Mesendoderm (in vitro differentiated cells): ENCODE results near the gene KPTN.

ENCODE experiments used
- DNase-seq: peaks from one replicate; pipeline ENCODE4 v3.0.0; 2013
- H2AK5ac ChIP-seq: 2 replicates; pipeline ENCODE4 v1.6.1; 2013; ENCODE audit warnings: low read length, inconsistent platforms
- H2BK120ac ChIP-seq: 2 replicates; pipeline ENCODE4 v1.6.1; 2013; ENCODE audit warnings: low read depth, mild to moderate bottlenecking, low read length, moderate library complexity, mixed read lengths
- H2BK15ac ChIP-seq: replicated peaks from 2 replicates; pipeline ENCODE4 v1.6.1; 2013; ENCODE audit warnings: low read depth, mild to moderate bottlenecking, moderate library complexity
- H2BK5ac ChIP-seq: 2 replicates; pipeline ENCODE4 v1.6.1; 2013; ENCODE audit warnings: low read length, inconsistent platforms
- H3K18ac ChIP-seq: 2 replicates; pipeline ENCODE4 v1.6.1; 2013; ENCODE audit warnings: mild to moderate bottlenecking, low read length, mixed read lengths
- H3K23ac ChIP-seq: one replicate; pipeline ENCODE4 v1.6.1; 2013; ENCODE audit warnings: low read length
- H3K27ac ChIP-seq: 2 replicates; pipeline ENCODE4 v1.5.1; 2013; ENCODE audit warnings: low read depth, mild to moderate bottlenecking, inconsistent platforms, low read length, moderate library complexity
- H3K27me3 ChIP-seq: 2 replicates; pipeline ENCODE4 v1.6.1; 2013; ENCODE audit warnings: low read length, control low read depth, mild to moderate bottlenecking, inconsistent platforms; ENCODE audit not compliant: insufficient read depth, poor library complexity
- H3K36me3 ChIP-seq: 2 replicates; pipeline ENCODE4 v1.6.1; 2013; ENCODE audit warnings: low read length, inconsistent platforms; ENCODE audit not compliant: control insufficient read depth, insufficient read depth
- H3K4ac ChIP-seq: one replicate; pipeline ENCODE4 v1.6.1; 2013; ENCODE audit warnings: low read depth, mild to moderate bottlenecking, low read length, moderate library complexity
- H3K4me1 ChIP-seq: 2 replicates; pipeline ENCODE4 v1.6.1; 2013; ENCODE audit warnings: low read depth, low read length, inconsistent platforms; ENCODE audit not compliant: control insufficient read depth
- H3K4me2 ChIP-seq: 2 replicates; pipeline ENCODE4 v1.6.1; 2013; ENCODE audit warnings: low read length
- H3K4me3 ChIP-seq: 2 replicates; pipeline ENCODE4 v1.5.1; 2013; ENCODE audit warnings: mild to moderate bottlenecking, low read length
- H3K56ac ChIP-seq: one replicate; pipeline ENCODE4 v1.6.1; 2013; ENCODE audit warnings: low read length
- H3K79me1 ChIP-seq: 2 replicates; pipeline ENCODE4 v1.6.1; 2013; ENCODE audit warnings: low read length, inconsistent platforms
- H3K79me2 ChIP-seq: 2 replicates; pipeline ENCODE4 v1.6.1; 2013; ENCODE audit warnings: mild to moderate bottlenecking, low read length; ENCODE audit not compliant: control insufficient read depth, insufficient read depth
- H3K9ac ChIP-seq: 2 replicates; pipeline ENCODE4 v1.6.1; 2013; ENCODE audit warnings: low read length, inconsistent platforms
- H4K5ac ChIP-seq: one replicate; pipeline ENCODE4 v1.6.1; 2013; ENCODE audit warnings: low read length
- H4K8ac ChIP-seq: one replicate; pipeline ENCODE4 v1.6.1; 2013; ENCODE audit warnings: low read depth, mild to moderate bottlenecking, control low read depth, low read length, moderate library complexity
- WGBS: extraction: QIAGEN DNeasy Blood & Tissue Kit; methylation state at CpG from one replicate; pipeline ENCODE4 v1.1.7; 2013; ENCODE audit warnings: low lambda C conversion rate, missing lambda C conversion rate; ENCODE audit not compliant: insufficient coverage; ENCODE audit errors: extremely low coverage; 5-methylcytosine and 5-hydroxymethylcytosine counted together

The KPTN gene

DNA sequence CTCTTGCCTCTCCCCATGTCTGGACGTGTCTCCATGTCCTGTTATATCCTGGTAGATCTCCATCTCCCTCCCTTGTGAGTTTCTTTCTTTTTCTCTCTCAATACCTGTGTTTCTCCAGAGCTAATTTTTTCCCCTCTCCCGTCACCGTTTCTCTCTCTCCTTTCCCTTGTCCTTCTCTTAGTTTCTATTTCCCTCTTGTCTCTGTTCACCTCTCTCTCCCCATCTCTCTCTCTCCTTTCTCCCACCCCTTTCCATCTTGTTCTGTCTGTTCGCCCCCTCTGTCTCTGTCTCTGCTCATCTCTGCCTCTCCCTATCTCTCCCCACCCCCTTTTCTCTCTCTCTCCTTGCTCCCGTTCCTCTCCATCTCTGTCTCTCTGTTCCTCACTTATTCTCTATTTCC is 25.3 kb downstream of the KPTN start:
- Histone ChIP-seq H2BK120ac (no peak overlapping the region), H3K18ac (no peak overlapping the region), H3K27ac (no peak overlapping the region), H4K5ac (no peak overlapping the region), H3K79me1 (no peaks in the 10 kb centered on the region), H3K4me2 (no peak overlapping the region), H3K4me1 (no peaks in the 10 kb centered on the region), H3K36me3 (no peaks in the 10 kb centered on the region), H2AK5ac (no peak overlapping the region), H3K56ac (no peak overlapping the region), H2BK5ac (no peak overlapping the region), H3K23ac (no peak overlapping the region), H4K8ac (no peak overlapping the region), H3K27me3 (peaks cover 14% of the 10 kb centered on the region), H3K79me2 (no peaks in the 10 kb centered on the region), H2BK15ac (no peak overlapping the region), H3K4ac (no peak overlapping the region), H3K9ac (no peak overlapping the region), H3K4me3 (no peak overlapping the region)
- DNase-seq: no peak
- WGBS: no CpG with 5 or more reads among the region's 5 CpGs

- WGBS: no CpG with 5 or more reads among the region's 77 CpGs
- no peak overlapping the region for H3K4me2 ChIP-seq
- no peak overlapping the region for H2BK5ac ChIP-seq
- H3K4me1 ChIP-seq: no peaks in the 10 kb centered on the region
- H2AK5ac ChIP-seq: no peak overlapping the region
- H3K56ac ChIP-seq: no peak overlapping the region
- no peak overlapping the region for H4K8ac ChIP-seq
- no peaks in the 10 kb centered on the region for H3K79me1 ChIP-seq
- H3K36me3 ChIP-seq: no peaks in the 10 kb centered on the region
- H3K27me3 ChIP-seq: peaks cover 14% of the 10 kb centered on the region
- no peak overlapping the region for H3K4ac ChIP-seq
- H3K18ac ChIP-seq: no peak overlapping the region
- H3K4me3 ChIP-seq: no peak overlapping the region
- H4K5ac ChIP-seq: no peak overlapping the region
- H2BK15ac ChIP-seq: no peak overlapping the region
- no peak for DNase-seq
- peak overlapping the region; percentile 66 for H3K23ac ChIP-seq
- H2BK120ac ChIP-seq: no peak overlapping the region
- no peak overlapping the region for H3K9ac ChIP-seq
- no peak overlapping the region for H3K27ac ChIP-seq
- H3K79me2 ChIP-seq: no peaks in the 10 kb centered on the region
These were observed 27.1 kb downstream of the KPTN start for GRCh38 chr19:47456721-47457474.

GRCh38 chr19:47450478-47450877 is 33.5 kb downstream of the KPTN start:
- no peak overlapping the region for H3K4ac ChIP-seq
- no peak overlapping the region for H3K27ac ChIP-seq
- H2BK15ac ChIP-seq: no peak overlapping the region
- H3K4me1 ChIP-seq: no peaks in the 10 kb centered on the region
- H3K4me2 ChIP-seq: no peak overlapping the region
- H3K79me2 ChIP-seq: no peaks in the 10 kb centered on the region
- H3K56ac ChIP-seq: no peak overlapping the region
- H2AK5ac ChIP-seq: no peak overlapping the region
- WGBS: no CpG with 5 or more reads among the region's 7 CpGs
- H2BK120ac ChIP-seq: no peak overlapping the region
- no peak overlapping the region for H2BK5ac ChIP-seq
- H4K8ac ChIP-seq: no peak overlapping the region
- no peak overlapping the region for H3K23ac ChIP-seq
- no peak for DNase-seq
- H4K5ac ChIP-seq: no peak overlapping the region
- no peak overlapping the region for H3K9ac ChIP-seq
- no peaks in the 10 kb centered on the region for H3K36me3 ChIP-seq
- peaks cover 9% of the 10 kb centered on the region for H3K27me3 ChIP-seq
- no peak overlapping the region for H3K4me3 ChIP-seq
- H3K18ac ChIP-seq: no peak overlapping the region
- no peaks in the 10 kb centered on the region for H3K79me1 ChIP-seq

DNA sequence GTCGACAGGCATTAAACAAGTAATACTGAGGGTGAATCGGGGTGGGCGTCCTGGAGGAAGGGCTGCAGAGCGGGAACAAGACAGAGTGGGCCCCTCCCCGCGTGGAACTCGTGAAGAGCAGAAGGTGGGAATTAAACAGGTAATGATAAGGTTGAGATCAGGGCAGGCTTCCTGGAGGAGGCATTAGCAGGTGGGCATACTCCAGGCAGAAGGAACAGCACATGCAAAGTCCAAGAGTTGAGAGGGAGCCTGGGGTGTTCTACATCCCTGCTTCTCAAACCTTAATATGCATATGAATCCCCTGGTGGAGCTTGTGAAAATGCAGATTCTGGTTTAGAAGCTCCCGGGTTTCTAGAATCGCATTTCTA is 35.7 kb downstream of the KPTN start:
- no peak overlapping the region for H3K4me3 ChIP-seq
- H3K56ac ChIP-seq: no peak overlapping the region

GRCh38 chr19:47447470-47448359 is 36.3 kb downstream of the KPTN start:
- Histone ChIP-seq H4K8ac (no peak overlapping the region), H3K4me2 (peak overlapping the region; percentile 40), H3K79me1 (no peaks in the 10 kb centered on the region), H3K56ac (peak overlapping the region; percentile 80), H4K5ac (no peak overlapping the region), H2BK120ac (no peak overlapping the region), H3K4ac (no peak overlapping the region), H2BK5ac (no peak overlapping the region), H3K27me3 (peaks cover 9% of the 10 kb centered on the region), H3K4me3 (no peak overlapping the region), H3K4me1 (no peaks in the 10 kb centered on the region), H3K79me2 (no peaks in the 10 kb centered on the region), H3K36me3 (no peaks in the 10 kb centered on the region), H3K23ac (no peak overlapping the region), H3K9ac (peak overlapping the region; percentile 22), H3K27ac (no peak overlapping the region), H2BK15ac (no peak overlapping the region), H3K18ac (no peak overlapping the region), H2AK5ac (no peak overlapping the region)
- peak; percentile 92 for DNase-seq
- no CpG with 5 or more reads among the region's 95 CpGs for WGBS

More for the DNA sequence above, 35.7 kb downstream of the KPTN start:
- no peaks in the 10 kb centered on the region for H3K4me1 ChIP-seq
- H3K23ac ChIP-seq: no peak overlapping the region
- no peak overlapping the region for H3K4ac ChIP-seq
- no peak for DNase-seq
- no peak overlapping the region for H3K9ac ChIP-seq
- H3K27me3 ChIP-seq: peaks cover 9% of the 10 kb centered on the region
- no peaks in the 10 kb centered on the region for H3K79me1 ChIP-seq
- H2BK5ac ChIP-seq: no peak overlapping the region
- no peak overlapping the region for H2BK120ac ChIP-seq
- WGBS: no CpG with 5 or more reads among the region's 9 CpGs
- no peak overlapping the region for H3K18ac ChIP-seq
- no peak overlapping the region for H4K8ac ChIP-seq
- H2BK15ac ChIP-seq: no peak overlapping the region
- no peak overlapping the region for H2AK5ac ChIP-seq
- H3K79me2 ChIP-seq: no peaks in the 10 kb centered on the region
- H4K5ac ChIP-seq: no peak overlapping the region
- no peaks in the 10 kb centered on the region for H3K36me3 ChIP-seq
- no peak overlapping the region for H3K27ac ChIP-seq
- H3K4me2 ChIP-seq: no peak overlapping the region
